GM19455 (cell line): ENCODE results near the gene DDX1.

Experiments
- ATAC-seq: cut with Tn5 transposase; IDR thresholded peaks from one replicate; pipeline ENCODE4 v1.9.1; 2021; ENCODE audit not compliant: unreplicated experiment

Gene DDX1

DNA sequence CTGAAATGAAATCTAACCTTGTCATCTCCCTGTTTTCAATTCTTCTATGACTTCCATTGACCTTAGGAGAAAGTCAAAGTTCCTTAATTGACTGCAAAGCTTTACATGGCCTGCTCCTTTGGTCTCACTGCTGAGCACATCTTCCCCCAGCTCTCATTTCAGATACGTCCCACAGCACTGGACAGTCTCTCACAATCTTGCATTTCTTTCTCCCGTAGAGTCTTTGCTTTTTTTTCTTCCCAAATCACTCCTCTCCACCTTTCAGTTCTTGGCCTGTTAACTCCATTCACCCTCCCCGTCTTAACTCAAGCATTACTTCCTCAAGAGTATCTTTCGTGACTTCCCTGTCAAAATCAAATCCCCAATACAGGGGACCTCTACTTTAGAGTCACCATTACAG is 67.2 kb downstream of the DDX1 start:
- ATAC-seq = no peak

DNA sequence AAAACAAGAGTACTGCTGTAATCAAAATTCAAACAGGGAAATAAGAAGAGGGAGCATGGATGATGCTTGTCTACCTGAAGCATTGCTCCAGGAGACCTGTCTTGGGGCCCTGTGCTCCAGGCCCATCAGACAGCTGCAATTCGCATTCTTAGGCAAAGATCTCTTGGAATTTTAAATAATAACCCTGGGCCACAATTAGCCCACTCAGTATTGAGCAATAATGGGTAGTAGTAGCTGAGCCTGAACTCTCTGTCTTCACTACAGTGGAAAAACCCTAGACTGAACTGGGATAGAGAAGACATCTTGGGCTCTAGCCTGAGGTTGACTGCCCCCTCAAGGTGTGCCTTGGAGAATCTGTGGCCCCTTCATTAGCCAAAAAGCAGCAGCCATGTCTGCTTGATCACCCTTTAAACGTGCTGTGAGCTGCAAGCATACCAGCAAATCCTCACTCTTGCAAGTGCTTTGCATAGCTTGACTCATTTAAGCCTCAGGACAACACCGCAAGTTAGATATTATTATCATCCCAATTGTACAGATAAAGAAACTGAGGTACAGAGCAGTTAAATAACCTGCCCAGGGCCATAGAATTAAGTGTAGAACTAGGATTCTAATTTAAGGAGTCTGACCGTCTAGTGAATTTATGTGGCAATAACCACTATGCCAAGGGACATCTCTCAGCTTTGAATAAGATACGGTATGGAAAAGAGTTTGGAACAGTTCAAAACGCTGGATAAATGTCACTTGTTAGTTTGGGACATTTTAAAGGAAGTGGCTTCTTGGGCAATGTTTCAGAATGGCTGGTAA is 69.0 kb downstream of the DDX1 start:
- ATAC-seq = no peak

DNA sequence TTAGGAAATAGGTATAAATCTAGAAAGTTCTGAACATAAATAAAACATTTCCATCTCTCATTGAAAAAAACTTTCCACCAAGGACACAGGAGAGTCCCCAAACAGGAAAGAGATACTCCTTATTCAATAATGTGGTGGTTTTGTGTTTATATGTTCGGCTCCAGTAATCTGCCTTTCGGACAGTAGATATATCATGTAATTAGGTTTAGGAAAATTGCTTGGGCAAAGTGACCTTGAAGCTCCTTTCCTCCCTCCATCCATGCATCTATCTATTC is 69.6 kb downstream of the DDX1 start:
- ATAC-seq = no peak

DNA sequence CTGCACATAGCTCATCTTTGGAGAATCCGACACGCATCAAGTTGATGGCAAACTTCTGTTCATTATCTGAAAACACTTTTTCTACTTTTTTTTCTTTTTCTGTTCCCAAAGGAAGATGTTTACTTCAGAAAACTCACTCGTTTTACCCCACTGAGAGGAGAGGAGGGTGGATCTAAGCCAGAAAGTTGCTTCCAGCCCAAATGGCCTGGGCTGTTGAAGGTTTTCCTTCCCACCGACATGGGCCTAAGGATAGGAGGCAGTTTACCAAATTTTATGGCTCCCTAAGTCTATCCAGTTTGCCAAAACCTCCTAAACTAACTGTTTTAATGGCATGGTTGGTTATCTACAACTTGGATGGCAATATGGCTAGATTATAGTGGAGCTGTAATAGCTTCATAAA is 70.4 kb downstream of the DDX1 start:
- no peak for ATAC-seq

DNA sequence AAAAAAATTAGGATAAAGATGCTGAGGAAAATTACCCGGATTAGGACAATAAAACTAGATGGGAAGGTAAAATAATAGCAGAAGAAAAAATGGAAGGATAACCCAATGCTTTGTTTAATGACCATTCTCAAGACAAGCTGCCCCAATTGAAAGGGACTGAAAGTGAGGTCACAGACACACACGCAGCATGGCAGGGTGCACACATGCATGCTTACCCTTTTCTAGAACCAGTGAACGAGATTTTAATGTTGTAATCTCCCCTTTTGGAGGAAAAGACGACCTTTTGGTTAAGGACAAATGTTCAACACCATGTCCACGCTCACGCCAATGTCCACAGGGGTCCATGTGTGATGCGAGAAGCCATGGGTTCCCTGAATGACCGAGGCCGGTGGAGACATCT is 70.9 kb downstream of the DDX1 start:
- no peak for ATAC-seq

DNA sequence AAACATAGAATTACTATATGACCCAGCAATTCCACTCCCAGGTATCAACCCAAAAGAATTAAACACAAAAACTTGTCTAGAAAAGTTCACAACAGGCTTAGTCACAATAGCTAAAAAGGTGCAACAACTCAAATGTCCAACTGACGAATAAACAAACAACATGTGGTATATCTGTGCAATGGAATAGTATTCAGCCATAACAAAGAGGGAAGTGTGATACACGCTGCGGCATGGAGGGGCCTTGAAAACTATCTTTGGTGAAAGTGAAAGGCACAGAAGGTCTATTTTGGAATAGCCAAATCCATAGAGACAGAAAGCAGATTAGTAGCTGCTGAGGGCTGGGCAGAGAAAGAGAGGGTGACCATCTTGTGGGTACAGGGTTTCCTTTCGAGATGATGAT is 72.1 kb downstream of the DDX1 start:
- no peak for ATAC-seq

DNA sequence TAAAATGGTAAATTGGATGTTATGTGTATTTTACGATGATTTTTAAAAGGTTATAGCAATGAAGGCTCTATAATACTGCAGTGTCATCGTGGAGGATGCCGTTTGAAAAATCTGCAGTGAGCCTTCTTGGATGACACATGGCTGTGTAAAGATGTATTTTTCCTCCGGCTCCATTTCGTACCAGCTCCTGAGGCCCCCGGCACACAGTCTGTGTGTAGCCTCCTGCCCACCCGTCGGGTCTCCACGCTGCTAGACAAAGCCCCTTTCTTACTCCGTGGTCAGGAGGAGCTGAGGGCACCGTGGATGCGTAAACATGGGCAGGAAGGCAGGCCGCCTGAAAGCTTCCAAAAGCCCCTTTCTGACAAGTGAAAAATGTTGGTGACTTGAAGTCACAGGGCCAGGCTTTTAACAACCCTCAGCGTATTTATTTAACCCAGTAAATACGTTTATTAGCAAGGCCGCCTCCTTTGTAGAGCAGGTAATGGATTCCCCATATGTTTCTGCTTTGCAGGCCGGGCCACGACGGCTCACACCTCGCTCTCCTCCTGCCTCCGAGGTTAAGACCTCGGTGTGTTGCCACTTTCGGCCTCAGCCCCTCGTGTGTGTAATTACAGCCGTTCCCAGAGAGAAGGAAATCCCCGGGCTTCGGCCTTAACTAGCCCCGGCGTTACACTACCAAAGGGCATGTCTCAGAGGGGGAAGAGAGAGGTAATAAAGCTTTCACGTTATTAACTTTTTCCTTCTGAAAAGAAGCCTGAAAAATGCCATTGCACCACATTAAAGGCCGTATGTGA is 72.8 kb downstream of the DDX1 start:
- ATAC-seq = no peak

DNA sequence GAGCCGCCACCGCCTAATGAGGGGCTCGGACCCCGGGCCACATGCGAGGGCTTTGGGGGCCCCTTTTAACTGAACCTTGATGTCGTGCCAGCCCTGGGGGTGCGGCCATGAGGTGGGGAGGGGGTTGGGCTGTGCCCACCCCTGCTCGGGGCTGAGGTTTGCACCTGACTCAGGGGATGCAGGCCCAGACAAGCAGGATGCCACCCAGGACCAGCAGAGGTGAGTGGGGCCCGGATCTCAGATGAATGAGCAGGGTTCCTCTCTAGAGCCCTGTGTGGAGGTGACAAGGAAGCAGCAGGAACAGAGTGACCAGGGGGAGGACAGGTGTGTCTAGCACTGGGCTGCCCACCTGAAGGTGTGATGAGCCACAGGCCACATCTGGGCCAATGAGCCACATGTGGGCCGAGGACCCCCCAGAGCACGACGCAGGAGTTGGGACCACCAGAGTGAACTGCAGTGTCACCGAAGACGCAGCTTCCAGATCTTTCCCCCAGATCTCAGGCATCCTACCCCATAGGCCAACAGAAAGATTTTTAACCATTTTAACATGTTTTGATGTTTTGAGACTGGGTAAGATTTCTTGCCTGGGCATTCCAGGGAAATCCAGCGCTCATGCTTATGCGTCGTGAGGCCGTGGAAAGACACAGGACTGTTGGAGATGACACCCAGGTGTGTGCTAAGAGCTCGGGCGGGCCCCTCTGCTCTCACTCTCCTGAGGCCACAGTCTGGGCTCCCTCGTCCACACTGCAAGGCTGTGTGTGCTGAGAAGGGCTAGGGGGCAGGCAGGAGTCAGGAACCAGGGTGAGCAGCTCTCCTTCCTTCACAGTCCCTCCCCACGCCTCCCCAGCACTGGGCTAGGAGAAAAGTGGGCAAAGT is 73.6 kb downstream of the DDX1 start:
- ATAC-seq = no peak

DNA sequence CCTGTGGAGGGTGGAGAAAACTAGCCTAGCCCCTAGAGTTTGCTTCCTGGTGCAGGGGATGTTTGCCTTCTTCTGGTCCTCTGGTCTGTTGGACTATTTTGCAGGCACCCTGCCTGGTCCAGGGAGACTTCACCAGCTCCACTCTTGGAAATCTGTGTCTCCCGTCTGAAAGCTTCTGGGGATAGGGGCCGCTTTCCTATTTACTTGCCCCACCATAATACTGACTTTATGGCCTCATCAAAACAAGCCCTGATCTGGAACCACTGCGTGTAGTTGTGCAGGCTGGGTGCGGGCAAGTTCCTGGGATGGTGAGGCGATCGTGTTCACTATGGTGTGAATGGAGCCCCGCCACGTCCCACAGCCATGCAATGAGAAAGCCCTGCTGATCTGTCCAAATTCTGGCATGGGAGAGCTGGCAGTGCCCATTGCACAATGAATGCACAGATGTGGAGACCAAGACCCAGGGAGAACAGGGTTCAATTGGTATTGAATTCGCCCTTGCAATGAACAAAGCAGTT is 74.3 kb downstream of the DDX1 start:
- ATAC-seq = no peak

DNA sequence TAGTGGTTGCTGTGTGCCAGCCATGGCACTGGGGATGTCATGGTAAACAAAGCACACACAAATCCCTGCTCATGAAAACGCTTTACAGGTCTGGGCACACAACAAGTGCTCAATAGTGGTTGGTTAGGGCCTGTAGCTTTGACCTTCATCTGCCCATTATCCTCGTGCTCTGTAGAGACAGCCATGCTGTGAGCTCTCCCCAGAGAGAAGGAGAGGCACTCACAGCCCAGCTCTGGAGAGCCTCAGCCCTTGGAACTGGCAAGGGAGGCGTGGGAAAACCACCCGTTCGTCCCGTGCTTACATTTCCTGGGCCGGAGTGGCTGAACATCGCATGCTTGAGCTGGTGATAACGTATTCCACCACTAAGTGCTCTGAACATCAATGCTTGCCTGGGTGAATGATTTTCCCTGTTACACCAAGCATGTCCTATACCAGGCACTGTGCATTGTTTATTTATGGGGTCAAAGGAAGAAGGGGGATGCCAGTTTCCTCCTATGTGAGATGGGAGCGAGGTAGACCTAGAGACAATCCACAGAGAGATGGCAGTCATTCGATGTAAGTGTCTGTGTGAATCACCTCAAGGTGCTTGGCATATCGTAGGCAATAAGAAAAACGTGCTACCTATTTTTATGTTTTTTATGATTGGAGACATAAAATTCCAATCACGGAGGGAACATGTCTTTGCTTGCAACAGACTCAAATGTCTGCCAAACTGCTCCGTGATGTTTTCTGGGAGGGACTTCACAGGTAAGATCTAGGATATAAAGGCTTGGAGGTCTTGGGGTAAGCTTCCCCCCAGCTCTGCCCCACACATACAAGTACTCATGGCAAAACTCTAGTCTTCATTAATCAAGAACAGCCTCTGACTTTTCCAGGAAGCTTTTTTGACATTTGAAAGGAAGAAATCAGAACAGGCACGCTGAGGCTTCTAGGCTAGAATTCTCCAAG is 75.5 kb downstream of the DDX1 start:
- ATAC-seq = no peak

DNA sequence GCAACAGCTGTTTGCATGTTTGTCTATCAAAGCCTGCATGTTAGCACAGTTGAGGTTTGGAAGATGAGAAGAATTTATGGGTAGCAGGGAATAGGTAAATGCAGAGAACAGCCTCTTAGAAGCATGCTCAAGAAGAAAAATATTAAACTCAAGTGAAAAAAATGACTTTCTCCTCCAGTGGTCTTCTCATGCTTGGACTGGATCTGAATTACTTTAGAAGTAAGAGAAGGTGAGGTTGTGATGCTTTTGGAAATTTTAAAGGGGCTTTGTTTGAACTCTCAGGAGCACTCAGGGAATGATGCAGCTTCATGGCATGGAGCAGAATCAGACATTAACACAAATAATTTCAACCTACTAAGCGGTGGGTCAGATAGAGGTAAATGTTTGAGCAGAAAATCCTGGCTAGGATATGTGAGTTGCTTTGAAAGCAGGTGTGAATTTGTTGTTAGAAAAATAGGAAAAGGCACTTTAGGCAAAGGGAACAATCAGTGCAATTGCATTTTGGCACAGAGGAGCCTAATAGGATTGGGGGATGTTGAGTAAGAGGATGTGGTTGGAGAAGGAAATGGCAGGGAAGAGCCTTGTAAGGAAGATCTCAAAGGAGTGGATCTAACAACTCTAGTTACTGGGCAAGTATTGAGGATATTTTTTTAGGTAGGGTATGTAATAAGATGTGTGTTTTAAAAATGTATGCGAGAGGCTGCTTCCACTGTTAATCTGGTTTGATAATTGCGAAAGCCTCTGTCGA is 76.3 kb downstream of the DDX1 start:
- no peak for ATAC-seq

DNA sequence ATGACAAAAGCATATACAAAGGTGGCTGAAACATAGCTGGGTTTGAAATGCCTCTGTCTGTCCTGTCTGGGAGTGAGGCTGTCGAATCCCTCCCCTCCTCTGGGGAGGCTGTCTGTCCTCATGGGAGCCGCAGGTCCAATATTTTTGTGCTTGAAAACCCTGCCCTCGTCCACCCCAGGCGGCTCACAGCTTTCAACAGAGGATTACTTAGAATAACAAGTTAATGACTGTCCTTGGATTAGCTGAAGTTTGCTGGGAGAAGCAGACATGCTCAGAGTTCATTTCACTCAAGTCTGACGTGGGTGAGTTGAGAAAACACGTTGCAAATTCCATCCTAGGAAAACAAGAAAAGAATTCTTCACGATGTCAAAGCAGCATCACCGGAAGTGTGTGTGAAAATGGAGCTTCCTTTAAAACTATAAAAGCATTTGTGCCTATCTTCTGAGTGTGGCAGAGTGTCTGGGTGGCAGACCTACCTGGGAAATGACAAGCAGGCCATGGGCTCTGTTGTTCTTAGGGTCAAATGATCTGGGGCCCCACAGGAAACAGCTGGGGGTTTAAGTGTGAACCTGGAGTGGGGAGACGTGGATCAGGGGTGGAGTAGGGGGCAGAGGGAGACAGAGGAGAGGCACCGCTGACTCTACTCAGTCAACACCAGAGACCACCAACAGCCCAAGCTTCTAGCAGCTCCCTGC is 77.1 kb downstream of the DDX1 start:
- no peak for ATAC-seq

DNA sequence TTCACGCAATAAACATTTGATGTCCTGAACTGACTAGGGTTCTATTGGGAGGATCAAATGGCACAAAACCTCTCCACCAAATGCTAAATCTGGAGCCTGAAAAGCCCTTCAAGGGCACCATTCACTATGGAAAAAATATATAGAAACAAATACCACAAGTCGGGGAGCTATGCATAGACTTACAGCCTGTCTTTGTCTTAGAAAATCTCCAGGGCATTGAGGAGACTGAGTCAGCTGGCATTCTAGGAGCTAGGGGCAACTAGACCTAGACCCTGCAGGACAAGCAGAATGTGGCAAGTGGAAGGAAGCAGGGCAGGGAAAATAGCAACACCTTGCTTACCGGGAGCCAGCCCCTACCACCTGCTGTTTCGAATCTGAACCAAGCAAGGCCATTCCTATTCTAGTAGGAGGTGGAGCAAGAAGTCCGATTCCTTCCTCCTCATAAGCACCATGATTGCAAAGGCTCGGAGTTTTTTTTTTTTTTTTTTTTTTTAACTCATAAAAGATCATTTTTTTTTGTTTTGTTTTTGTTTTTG is 77.8 kb downstream of the DDX1 start:
- ATAC-seq = no peak

DNA sequence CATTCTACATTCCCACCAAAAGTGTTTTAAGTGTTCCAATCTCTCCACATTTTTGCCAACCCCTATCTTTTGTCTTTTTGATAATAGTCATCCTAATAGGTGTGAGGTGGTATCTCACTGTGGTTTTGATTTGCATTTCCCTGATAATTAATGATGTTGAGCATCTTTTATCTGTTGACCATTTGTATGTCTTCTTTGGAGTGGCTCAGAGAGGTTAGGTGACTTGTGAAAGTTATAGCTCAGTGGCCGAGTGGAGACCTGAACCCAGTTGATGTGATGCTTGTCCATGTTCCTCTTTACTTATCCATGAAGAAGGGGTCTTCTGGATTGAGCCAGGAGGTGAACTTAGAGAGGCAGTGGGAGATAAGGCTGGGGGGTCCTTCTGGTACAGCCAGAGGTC is 78.8 kb downstream of the DDX1 start:
- no peak for ATAC-seq

DNA sequence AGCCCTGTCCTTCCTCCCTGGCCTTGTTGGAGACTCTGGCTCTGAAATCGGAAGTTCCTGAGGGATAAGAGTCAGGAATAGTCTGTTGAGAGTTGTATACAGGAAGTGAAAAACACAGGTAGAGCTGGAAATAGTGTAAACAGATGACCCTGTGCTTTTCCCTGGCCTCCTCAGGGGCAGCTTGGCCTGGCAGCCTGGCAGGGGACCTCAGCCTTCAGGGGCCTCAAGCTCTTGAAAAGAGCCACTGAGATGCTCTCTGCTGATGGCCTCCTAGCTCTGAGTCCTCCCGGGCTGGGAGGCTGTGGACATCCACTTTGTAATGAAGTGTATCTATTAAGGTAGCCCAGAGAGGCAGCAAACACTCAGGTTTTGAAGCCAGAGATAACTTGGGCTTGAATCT is 79.3 kb downstream of the DDX1 start:
- no peak for ATAC-seq

DNA sequence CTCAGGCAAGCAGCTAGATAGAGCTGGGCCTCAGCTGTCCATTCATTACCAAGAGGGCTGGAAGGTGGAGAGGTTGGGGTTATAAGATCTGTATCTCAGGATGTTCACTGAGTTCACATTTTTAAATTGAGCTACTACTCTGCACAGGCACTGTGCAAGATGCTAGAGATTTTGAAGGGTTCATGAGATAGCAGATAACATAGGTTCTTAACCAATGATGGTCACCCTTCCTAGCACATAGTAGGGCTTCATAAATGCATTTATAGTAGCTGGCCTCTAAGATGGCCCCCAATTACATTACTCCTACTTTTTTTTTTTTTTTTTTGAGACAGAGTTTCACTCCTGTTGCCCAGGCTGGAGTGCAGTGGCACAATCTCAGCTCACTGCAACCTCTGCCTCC is 79.7 kb downstream of the DDX1 start:
- no peak for ATAC-seq

DNA sequence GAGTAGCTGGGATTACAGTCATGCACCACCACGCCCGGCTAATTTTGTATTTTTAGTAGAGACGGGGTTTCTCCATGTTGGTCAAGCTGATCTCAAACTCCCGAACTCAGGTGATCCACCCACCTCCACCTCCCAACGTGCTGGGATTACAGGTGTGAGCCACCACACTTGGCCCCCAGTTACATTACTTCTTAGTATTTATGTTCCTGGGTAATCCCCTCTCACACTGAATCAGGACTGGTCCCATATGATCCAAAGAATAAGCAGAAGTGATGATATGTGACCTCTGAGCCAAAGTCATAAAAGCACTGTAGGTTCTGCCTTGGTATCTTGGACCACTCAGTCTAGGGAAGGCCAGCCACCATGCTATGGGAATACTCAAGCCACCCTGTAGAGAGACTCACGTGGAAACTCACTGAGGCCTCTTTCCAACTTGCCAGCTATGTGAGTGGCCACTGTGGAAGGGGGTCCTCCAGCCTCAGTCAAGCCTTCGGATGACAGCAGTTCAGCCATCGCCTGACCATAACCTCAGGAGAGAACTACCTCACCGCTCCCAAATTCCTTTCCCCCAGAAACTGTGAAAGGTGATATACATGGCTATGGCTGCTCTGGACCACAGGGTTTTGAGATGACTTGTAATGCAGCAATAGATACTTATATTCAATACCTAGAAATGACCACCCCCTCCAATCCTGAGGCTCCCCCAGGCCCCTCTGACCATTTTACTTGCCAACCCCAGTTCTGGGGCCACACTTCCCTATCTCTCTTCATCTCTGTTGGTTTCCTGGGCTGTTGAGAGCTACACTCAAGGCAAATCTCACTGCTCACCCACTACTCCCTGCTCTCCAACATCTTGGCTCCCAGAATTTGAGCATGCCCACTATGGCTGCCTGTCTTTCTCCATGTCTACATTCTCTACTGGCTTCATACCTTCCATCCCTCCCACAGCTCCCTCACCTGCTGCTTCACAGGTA is 80.5 kb downstream of the DDX1 start:
- no peak for ATAC-seq
